Keratinocyte (primary cell): Measurements from ENCODE around the gene GGNBP2.

Source experiments
- CTCF ChIP-seq, 3 experiments: IDR thresholded peaks in 1 of 3; conservative IDR thresholded peaks in 1 of 3; optimal IDR thresholded peaks in 1 of 3; 2 replicates in 2 of 3; 3 replicates in 1 of 3; pipeline versions ENCODE3 to v1.5.1; 2011; ENCODE audit warnings: low read length in 3 of 3, mild to moderate bottlenecking in 3 of 3, moderate library complexity in 2 of 3, control low read depth in 1 of 3, inconsistent platforms in 1 of 3; ENCODE audit not compliant: insufficient read depth in 2 of 3; ENCODE audit errors: extremely low read depth in 1 of 3
- EZH2 ChIP-seq: IDR thresholded peaks from one replicate; pipeline ENCODE4 v1.6.1; 2012; ENCODE audit warnings: inconsistent platforms, mild to moderate bottlenecking, low read length, moderate library complexity

GRCh38 chr17:36629970-36630502 is 85.3 kb downstream of the GGNBP2 start:
- TF ChIP-seq CTCF (optimal IDR thresholded peaks at IDR 0.05 in 1 of 3, IDR thresholded peaks at IDR 0.05 in 1 of 3, conservative IDR thresholded peaks at IDR 0.05 in 1 of 3; ENCODE audit: extremely low read depth in 1 of 3, insufficient read depth in 2 of 3, low read length in 3 of 3): no peak
- TF ChIP-seq EZH2: no peak
